A549 (cell line): ENCODE data around the gene PRDM15.

Experiments
- CTCF ChIP-seq: fragments of >200 bp; sonication (Bioruptor Twin); formaldehyde crosslinking; IDR thresholded peaks from 3 replicates; pipeline ENCODE4 v1.5.1; 2016
- ELK1 ChIP-seq: fragments of 150-350 bp; IDR thresholded peaks from 2 replicates; pipeline ENCODE4 v1.6.1; 2014; ENCODE audit warnings: low read depth, mild to moderate bottlenecking, low read length
- JUN ChIP-seq, 2 experiments: fragments of >200 bp; sonication (Bioruptor Twin); formaldehyde crosslinking; IDR thresholded peaks; 2 replicates in 1 of 2; 3 replicates in 1 of 2; pipeline ENCODE4 v1.6.1; 2016 to 2017
- KDM5A ChIP-seq: fragments of 200-600 bp; sonication (generic); IDR thresholded peaks from 2 replicates; pipeline ENCODE4 v1.6.1; 2016; ENCODE audit warnings: antibody characterized with exemption, mild to moderate bottlenecking
- PBX3 ChIP-seq: IDR thresholded peaks from 2 replicates; pipeline ENCODE4 v1.6.1; 2012
- PHF8 ChIP-seq: fragments of 200-600 bp; sonication (generic); IDR thresholded peaks from 2 replicates; pipeline ENCODE4 v1.6.1; 2016; ENCODE audit warnings: low read depth, mild to moderate bottlenecking, antibody characterized with exemption, moderate library complexity, borderline replicate concordance
- REST ChIP-seq: fragments of 200-600 bp; sonication (generic); IDR thresholded peaks from 2 replicates; pipeline ENCODE4 v1.6.1; 2016; ENCODE audit warnings: antibody characterized with exemption, mild to moderate bottlenecking, moderate library complexity
- SMC3 ChIP-seq: fragments of >200 bp; sonication (Bioruptor Twin); formaldehyde crosslinking; IDR thresholded peaks from 3 replicates; pipeline ENCODE4 v1.6.1; 2018; ENCODE audit warnings: inconsistent platforms

- TF ChIP-seq SMC3 (no peak), REST (no peak), CTCF (no peak), PBX3 (no peak), JUN (IDR thresholded peaks at IDR 0.05) (no peak), KDM5A (no peak), PHF8 (no peak), ELK1 (no peak)
Measured at GRCh38 chr21:41877901-41878830, 978 bp downstream of the PRDM15 start.
